ENCODE measurements around the gene UBE3D.
"Not testable (repeated sequence)": the region's sequence is repeated elsewhere in the genome, so short reads cannot be mapped to it uniquely, and the experiment has no call there.

Gene UBE3D

GRCh38 chr6:82872185-82872584, 193.5 kb downstream of the UBE3D start:
- DNase-seq (ENCODE audit: low spot score): no peak

- DNase-seq (ENCODE audit: low spot score): no peak
Measured at GRCh38 chr6:82870582-82871172, 195.0 kb downstream of the UBE3D start.

GRCh38 chr6:82869493-82869892, 196.1 kb downstream of the UBE3D start:
- no peak for DNase-seq (ENCODE audit: low spot score)

GRCh38 chr6:82867946-82868345, 197.7 kb downstream of the UBE3D start:
- no peak for DNase-seq (ENCODE audit: low spot score)

- DNase-seq (ENCODE audit: low spot score): no peak
Measured at GRCh38 chr6:82866446-82866845, 199.2 kb downstream of the UBE3D start.

GRCh38 chr6:82865461-82865860, 200.2 kb downstream of the UBE3D start:
- no peak for DNase-seq (ENCODE audit: low spot score)

GRCh38 chr6:82863781-82864180, 201.9 kb downstream of the UBE3D start:
- no peak for DNase-seq (ENCODE audit: low spot score)

GRCh38 chr6:82862543-82862942, 203.1 kb downstream of the UBE3D start:
- DNase-seq (ENCODE audit: low spot score): no peak

- DNase-seq (ENCODE audit: low spot score): no peak
Measured at GRCh38 chr6:82861121-82861520, 204.5 kb downstream of the UBE3D start.

- DNase-seq (ENCODE audit: low spot score): not testable (repeated sequence)
Measured at GRCh38 chr6:82856077-82856476, 209.6 kb downstream of the UBE3D start.

- not testable (repeated sequence) for DNase-seq (ENCODE audit: low spot score)
Measured at GRCh38 chr6:82852904-82853303, 212.7 kb downstream of the UBE3D start.

- DNase-seq (ENCODE audit: low spot score): no peak
Measured at GRCh38 chr6:82843291-82843885, 222.3 kb downstream of the UBE3D start.

- no peak for DNase-seq (ENCODE audit: low spot score)
Measured at GRCh38 chr6:82842721-82843120, 222.9 kb downstream of the UBE3D start.
